Left hindlimb (tissue), 1 donor: Measurements from ENCODE around the gene SASH1.

Source experiments
- DNase-seq: peaks from one replicate; pipeline ENCODE4 v3.0.0-alpha.2; 2018

SASH1 gene

GRCh38 chr6:148502083-148502772 is 159.6 kb downstream of the SASH1 start:
- no peak for DNase-seq

GRCh38 chr6:148502773-148503135 is 160.1 kb downstream of the SASH1 start:
- DNase-seq = no peak

- DNase-seq = no peak
Observed at GRCh38 chr6:148503703-148504102, 161.1 kb downstream of the SASH1 start.

GRCh38 chr6:148507774-148508173 is 165.1 kb downstream of the SASH1 start:
- DNase-seq = no peak

- peak; percentile 75 for DNase-seq
Observed at GRCh38 chr6:148508401-148509041, 165.9 kb downstream of the SASH1 start.

GRCh38 chr6:148509119-148509799 is 166.6 kb downstream of the SASH1 start:
- DNase-seq = no peak

GRCh38 chr6:148509800-148510581 is 167.4 kb downstream of the SASH1 start:
- peak; percentile 96 for DNase-seq

GRCh38 chr6:148513145-148514071 is 170.8 kb downstream of the SASH1 start:
- peak; percentile 83 for DNase-seq

- DNase-seq = no peak
Observed at GRCh38 chr6:148514091-148514845, 171.6 kb downstream of the SASH1 start.

- no peak for DNase-seq
Observed at GRCh38 chr6:148516217-148516616, 173.6 kb downstream of the SASH1 start.

GRCh38 chr6:148516617-148517016 is 174.0 kb downstream of the SASH1 start:
- DNase-seq = no peak

GRCh38 chr6:148517470-148517869 is 174.8 kb downstream of the SASH1 start:
- no peak for DNase-seq

GRCh38 chr6:148518511-148519156 is 176.0 kb downstream of the SASH1 start:
- DNase-seq = peak; percentile 87

GRCh38 chr6:148520109-148520841 is 177.6 kb downstream of the SASH1 start:
- no peak for DNase-seq

GRCh38 chr6:148521158-148521557 is 178.5 kb downstream of the SASH1 start:
- no peak for DNase-seq

- no peak for DNase-seq
Observed at GRCh38 chr6:148521586-148521985, 178.9 kb downstream of the SASH1 start.

- DNase-seq = no peak
Observed at GRCh38 chr6:148523048-148523447, 180.4 kb downstream of the SASH1 start.

GRCh38 chr6:148523551-148523950 is 180.9 kb downstream of the SASH1 start:
- DNase-seq = no peak

- no peak for DNase-seq
Observed at GRCh38 chr6:148524471-148524882, 181.8 kb downstream of the SASH1 start.

- DNase-seq = no peak
Observed at GRCh38 chr6:148524976-148525375, 182.3 kb downstream of the SASH1 start.
